SIG-M5 treated with dmso at 0.1 percent for 504 hours (cell line): Measurements from ENCODE around the gene MVD.

Experiments
- DNase-seq: peaks from one replicate; lab custom pipeline; 2025; ENCODE audit not compliant: unreplicated experiment; lab: John Stamatoyannopoulos, UW

Gene MVD

GRCh38 chr16:88662843-88663606 is at the start of gene MVD:
Gene MVD (minus strand): TSS chr16:88663091. CDS start chr16:88663080, 11 bp downstream.
- DNase-seq: peak; percentile 96

- DNase-seq: no peak
Measured at GRCh38 chr16:88712362-88712979, 49.6 kb upstream of the MVD start.

- DNase-seq: no peak
Measured at GRCh38 chr16:88711750-88712340, 49.0 kb upstream of the MVD start.

GRCh38 chr16:88710556-88710955 is 47.7 kb upstream of the MVD start:
- DNase-seq: no peak

GRCh38 chr16:88706965-88707826 is 44.3 kb upstream of the MVD start:
- DNase-seq: no peak

GRCh38 chr16:88706229-88706964 is 43.5 kb upstream of the MVD start, which contains the start of the genes CTU2 and RNF166:
Gene CTU2 (plus strand): TSS chr16:88706503. CDS start chr16:88706531, 28 bp downstream.
Gene RNF166 (minus strand): TSS chr16:88706408. CDS start chr16:88706325, 83 bp downstream.
- DNase-seq: peak; percentile 77

- DNase-seq: no peak
Measured at GRCh38 chr16:88705801-88706228, 42.9 kb upstream of the MVD start.

GRCh38 chr16:88705076-88705684 is 42.3 kb upstream of the MVD start:
- DNase-seq: peak; percentile 89

GRCh38 chr16:88703486-88704309 is 40.8 kb upstream of the MVD start:
- peak; percentile 82 for DNase-seq

- DNase-seq: peak; percentile 40
Measured at GRCh38 chr16:88702371-88703210, 39.7 kb upstream of the MVD start.

GRCh38 chr16:88701581-88702370 is 38.9 kb upstream of the MVD start:
- DNase-seq: no peak

- DNase-seq: peak; percentile 90
Measured at GRCh38 chr16:88700636-88701482, 38.0 kb upstream of the MVD start.

- no peak for DNase-seq
Measured at GRCh38 chr16:88700322-88700635, 37.4 kb upstream of the MVD start.

GRCh38 chr16:88699180-88699579 is 36.3 kb upstream of the MVD start:
- no peak for DNase-seq

GRCh38 chr16:88698646-88699045 is 35.8 kb upstream of the MVD start:
- DNase-seq: no peak

- DNase-seq: no peak
Measured at GRCh38 chr16:88697831-88698615, 35.1 kb upstream of the MVD start.
